Endothelial cell of umbilical vein (primary cell): ENCODE data around the gene SPRY4. TPM values are rescaled to one million over a fixed set of nuclear protein-coding genes. Genes with fewer than 3 reads are reported as not detected.

Experiments
- BruUV-seq: library from RNA; stranded (reverse); fragments of 400-500 nt; replicated peaks from 2 replicates; lab custom pipeline; 2021; lab: Mats Ljungman, UMichigan
- CTCF ChIA-PET: fragments of 300-600, 350-600 bp; sonication (Branson Sonifier 250); formaldehyde crosslinking; loops from one replicate; lab custom pipeline; 2021; ENCODE audit warnings: antibody characterized with exemption, inconsistent platforms; lab: Charles Lee
- POLR2A ChIA-PET: fragments of 300-600, 350-600 bp; sonication (Branson Sonifier 250); formaldehyde crosslinking; loops from one replicate; lab custom pipeline; 2021; ENCODE audit warnings: antibody characterized with exemption, inconsistent platforms; lab: Charles Lee
- DNase-seq: peaks from one replicate; pipeline ENCODE4 v3.0.0-alpha.2; 2011; ENCODE audit warnings: low read depth, low spot score
- FAIRE-seq: peaks from 2 replicates; lab custom pipeline; 2011; peaks lifted over from hg19 to GRCh38; lab: Jason Lieb, UNC
- H2AFZ ChIP-seq: 2 replicates; pipeline ENCODE4 v1.6.0; 2012; ENCODE audit warnings: low read depth, low read length, control low read depth, inconsistent platforms
- H3K27ac ChIP-seq: 2 replicates; pipeline ENCODE4 v1.5.1; 2011; ENCODE audit warnings: low read depth, mild to moderate bottlenecking, control low read depth, low read length, moderate library complexity; ENCODE audit not compliant: insufficient read depth
- H3K27me3 ChIP-seq, 2 experiments: 2 replicates each; pipeline versions ENCODE4 v1.6.0 to v1.6.1; 2011; ENCODE audit warnings: low read length in 2 of 2, mixed read lengths in 1 of 2; ENCODE audit not compliant: control insufficient read depth in 2 of 2, insufficient read depth in 2 of 2
- H3K36me3 ChIP-seq, 2 experiments: 2 replicates in 1 of 2; 3 replicates in 1 of 2; pipeline ENCODE4 v1.5.1; 2011; ENCODE audit warnings: low read length in 2 of 2, mild to moderate bottlenecking in 1 of 2, moderate library complexity in 1 of 2; ENCODE audit not compliant: control insufficient read depth in 2 of 2, insufficient read depth in 2 of 2; ENCODE audit errors: extremely low read depth in 1 of 2
- H3K4me1 ChIP-seq: 3 replicates; pipeline ENCODE4 v1.5.1; 2011; ENCODE audit warnings: mild to moderate bottlenecking, low read length; ENCODE audit not compliant: control insufficient read depth, insufficient read depth; ENCODE audit errors: extremely low read depth
- H3K4me2 ChIP-seq: 2 replicates; pipeline ENCODE4 v1.6.1; 2011; ENCODE audit warnings: low read length, control low read depth, mixed read lengths; ENCODE audit not compliant: insufficient read depth
- H3K4me3 ChIP-seq, 3 experiments: fragments of 200-600 bp in 1 of 3; sonication (generic), shearing (Covaris generic) in 1 of 3; replicated peaks in 1 of 3; 2 replicates each; pipeline ENCODE4 v1.5.1; 2011 to 2016; ENCODE audit warnings: control low read depth in 3 of 3, low read length in 3 of 3, mild to moderate bottlenecking in 2 of 3, inconsistent platforms in 1 of 3, low read depth in 1 of 3, moderate library complexity in 1 of 3; ENCODE audit not compliant: insufficient read depth in 1 of 3
- H3K79me2 ChIP-seq: 2 replicates; pipeline ENCODE4 v1.6.0; 2012; ENCODE audit warnings: low read length, inconsistent platforms; ENCODE audit not compliant: control insufficient read depth, insufficient read depth
- H3K9ac ChIP-seq: replicated peaks from 2 replicates; pipeline ENCODE3; 2011; ENCODE audit warnings: low read length, control low read depth; ENCODE audit not compliant: insufficient read depth; ENCODE audit errors: extremely low read depth
- H3K9me1 ChIP-seq: replicated peaks from 3 replicates; pipeline ENCODE4 v1.6.0; 2011; ENCODE audit warnings: mild to moderate bottlenecking, low read length; ENCODE audit not compliant: control insufficient read depth, insufficient read depth; ENCODE audit errors: extremely low read depth
- H3K9me3 ChIP-seq: replicated peaks from 2 replicates; pipeline ENCODE4 v1.5.1; 2012; ENCODE audit warnings: low read length, inconsistent platforms; ENCODE audit not compliant: control insufficient read depth, insufficient read depth
- H4K20me1 ChIP-seq: replicated peaks from 2 replicates; pipeline ENCODE3; 2011; ENCODE audit warnings: mild to moderate bottlenecking, low read length; ENCODE audit not compliant: control insufficient read depth, insufficient read depth; ENCODE audit errors: extremely low read depth
- EZH2 ChIP-seq: IDR thresholded peaks from 2 replicates; pipeline ENCODE4 v1.6.1; 2012; ENCODE audit warnings: borderline replicate concordance, low read depth, mild to moderate bottlenecking, moderate library complexity, low read length, inconsistent platforms; ENCODE audit not compliant: severe bottlenecking
- FOS ChIP-seq: IDR thresholded peaks from 2 replicates; pipeline ENCODE4 v1.6.1; 2011; ENCODE audit warnings: mild to moderate bottlenecking, low read length, moderate library complexity, borderline replicate concordance; ENCODE audit not compliant: insufficient read depth
- GATA2 ChIP-seq: IDR thresholded peaks from 2 replicates; pipeline ENCODE4 v1.7.0; 2011; ENCODE audit warnings: low read depth, mild to moderate bottlenecking, moderate library complexity, mixed read lengths, low read length; ENCODE audit not compliant: insufficient read length, insufficient read depth
- JUN ChIP-seq: IDR thresholded peaks from 2 replicates; pipeline ENCODE4 v1.6.1; 2011; ENCODE audit warnings: borderline replicate concordance, low read depth; ENCODE audit not compliant: insufficient read length, insufficient read depth
- MYC ChIP-seq: IDR thresholded peaks from one replicate; pipeline ENCODE4 v1.6.1; 2011; ENCODE audit warnings: mild to moderate bottlenecking, low read depth, low read length
- POLR2A ChIP-seq: IDR thresholded peaks from 2 replicates; pipeline ENCODE4 v1.6.1; 2012; ENCODE audit warnings: low read depth, mild to moderate bottlenecking, control low read depth, low read length
- POLR2AphosphoS5 ChIP-seq: IDR thresholded peaks from 2 replicates; pipeline ENCODE4 v1.6.1; 2012; ENCODE audit warnings: low read depth, mild to moderate bottlenecking, control low read depth, low read length, moderate library complexity; ENCODE audit not compliant: insufficient read depth
- dilution Hi-C: fragments of 300-500 bp; cut with MboI; formaldehyde crosslinking; loops from one replicate; pipeline ENCODE4 v1.15.0; 2019; ENCODE audit warnings: low sequenced_read_pairs; ENCODE audit not compliant: extremely low pct_ligation_motif_present
- intact Hi-C: fragments of 100-400 bp; cut with micrococcal nuclease; formaldehyde crosslinking; loops from one replicate; pipeline ENCODE4 v1.10.0; 2022
- polyA plus RNA-seq, 4 experiments: library from polyadenylated mRNA; depleted of rRNA in 3 of 4; stranded (reverse) in 3 of 4; unstranded in 1 of 4; fragments of >200 nt; gene quantifications; 2 replicates each; pipeline versions ENCODE4 v1.2.1 to v1.2.3, GENCODE V29; 2011 to 2012; ENCODE audit warnings: missing spikeins in 1 of 4
- small RNA-seq: library from RNA; depleted of rRNA; stranded (forward); fragments of <200 nt; gene quantifications from one replicate; pipeline ENCODE3, GENCODE V24; 2012; ENCODE audit warnings: low replicate concordance, low read depth; ENCODE audit not compliant: insufficient read depth, insufficient read length
- total RNA-seq: library from RNA; stranded (reverse); gene quantifications from 2 replicates; pipeline ENCODE4 v1.2.3, GENCODE V29; 2021
- TF ChIP-seq, protein P1 (sequence below), 2 donors: IDR thresholded peaks; 1 replicate in 1 of 2; 2 replicates in 1 of 2; pipeline ENCODE4 v1.5.1; 2011; ENCODE audit warnings: low read length in 2 of 2, mild to moderate bottlenecking in 2 of 2, moderate library complexity in 2 of 2, control low read depth in 1 of 2, inconsistent platforms in 1 of 2, low read depth in 1 of 2; ENCODE audit not compliant: insufficient read depth in 1 of 2; ENCODE audit errors: extremely low read depth in 1 of 2
- TF ChIP-seq, protein P2 (sequence below): IDR thresholded peaks from 2 replicates; pipeline ENCODE4 v1.6.1; 2011; ENCODE audit not compliant: insufficient read depth, insufficient read length

Gene SPRY4
- total and polyA plus RNA-seq, 2 donors (not counting 3 experiments of a cell fraction or from before 2014, with no cell fraction given), result 9.3 to 33.9 TPM

DNA sequence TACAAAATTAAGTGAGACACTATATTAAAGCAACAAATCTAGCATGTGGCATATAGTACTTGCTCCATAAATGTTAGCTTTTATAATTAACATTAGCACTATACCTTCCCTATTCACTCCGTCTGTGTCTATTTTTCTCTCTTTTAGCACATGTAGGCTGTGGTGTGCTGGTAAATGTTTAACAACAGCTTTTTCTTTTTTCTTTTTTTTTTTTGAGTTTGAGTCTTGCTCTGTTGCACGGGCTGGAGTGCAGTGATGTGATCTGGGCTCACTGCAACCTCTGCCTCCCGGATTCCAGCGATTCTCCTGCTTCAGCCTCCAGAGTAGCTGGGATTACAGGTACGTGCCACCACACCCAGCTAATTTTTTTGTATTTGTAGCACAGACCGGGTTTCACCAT, 62.1 kb downstream of the SPRY4 start:
- TF ChIP-seq, protein P1, sequence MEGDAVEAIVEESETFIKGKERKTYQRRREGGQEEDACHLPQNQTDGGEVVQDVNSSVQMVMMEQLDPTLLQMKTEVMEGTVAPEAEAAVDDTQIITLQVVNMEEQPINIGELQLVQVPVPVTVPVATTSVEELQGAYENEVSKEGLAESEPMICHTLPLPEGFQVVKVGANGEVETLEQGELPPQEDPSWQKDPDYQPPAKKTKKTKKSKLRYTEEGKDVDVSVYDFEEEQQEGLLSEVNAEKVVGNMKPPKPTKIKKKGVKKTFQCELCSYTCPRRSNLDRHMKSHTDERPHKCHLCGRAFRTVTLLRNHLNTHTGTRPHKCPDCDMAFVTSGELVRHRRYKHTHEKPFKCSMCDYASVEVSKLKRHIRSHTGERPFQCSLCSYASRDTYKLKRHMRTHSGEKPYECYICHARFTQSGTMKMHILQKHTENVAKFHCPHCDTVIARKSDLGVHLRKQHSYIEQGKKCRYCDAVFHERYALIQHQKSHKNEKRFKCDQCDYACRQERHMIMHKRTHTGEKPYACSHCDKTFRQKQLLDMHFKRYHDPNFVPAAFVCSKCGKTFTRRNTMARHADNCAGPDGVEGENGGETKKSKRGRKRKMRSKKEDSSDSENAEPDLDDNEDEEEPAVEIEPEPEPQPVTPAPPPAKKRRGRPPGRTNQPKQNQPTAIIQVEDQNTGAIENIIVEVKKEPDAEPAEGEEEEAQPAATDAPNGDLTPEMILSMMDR (IDR thresholded peaks at IDR 0.05; ENCODE audit: extremely low read depth in 1 of 2, insufficient read depth in 1 of 2, low read depth in 1 of 2, low read length in 2 of 2), result no peak
- TF ChIP-seq JUN (no peak), POLR2AphosphoS5 (no peak), POLR2A (no peak), FOS (no peak), EZH2 (no peak), MYC (no peak), GATA2 (no peak)
- TF ChIP-seq, protein P2, sequence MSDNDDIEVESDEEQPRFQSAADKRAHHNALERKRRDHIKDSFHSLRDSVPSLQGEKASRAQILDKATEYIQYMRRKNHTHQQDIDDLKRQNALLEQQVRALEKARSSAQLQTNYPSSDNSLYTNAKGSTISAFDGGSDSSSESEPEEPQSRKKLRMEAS, result no peak
- Histone ChIP-seq H3K4me1 (peaks cover 5% of the 10 kb centered on the region), H3K27me3 (no peaks in the 10 kb centered on the region), H3K36me3 (no peaks in the 10 kb centered on the region), H2AFZ (no peak overlapping the region), H3K9me1 (no peaks in the 10 kb centered on the region), H3K27ac (no peak overlapping the region), H3K9me3 (no peaks in the 10 kb centered on the region), H4K20me1 (no peaks in the 10 kb centered on the region), H3K9ac (no peak overlapping the region), H3K4me3 (no peak overlapping the region), H3K4me2 (no peak overlapping the region), H3K79me2 (no peaks in the 10 kb centered on the region)
- intact Hi-C loops, result no loop called here
- FAIRE-seq (no peak), DNase-seq (no peak)
- ChIA-PET CTCF (interaction anchor here (0.8 to 1.7 kb wide), 7 partner anchors 9 to 281 kb away, joined by 3 to 5 read pairs (median 3); no protein-coding TSS in a partner anchor), POLR2A (interaction anchor here (0.6 kb wide), 1 partner anchor 370 kb away, joined by 3 read pairs; no protein-coding TSS in a partner anchor)
- dilution Hi-C loops, result no loop called here
- no TSS peak for BruUV-seq

Small RNAs within 50 kb of the gene (small RNA-seq; reads per million reads assigned to genes)
- gene RF02038, result not detected
- gene RF02039, result not detected

Other genes starting within 250 kb of the SPRY4 start
- gene NDFIP1, start 216.2 kb downstream of the SPRY4 start, total RNA-seq, result 40.3 and 42.6 TPM in 2 replicates
- 12.3 and 18.4 TPM in 2 replicates for gene NDFIP1, start 216.2 kb downstream of the SPRY4 start, polyA plus RNA-seq